IMR-90 (cell line): Measurements from ENCODE around the gene MAFG. TPM values are rescaled to one million over a fixed set of nuclear protein-coding genes. Genes with fewer than 3 reads are reported as not detected.

Source experiments
- ATAC-seq: fragments of 200-7000 bp; cut with Tn5 transposase; 2 replicates; pipeline ENCODE4 v1.9.1; 2020; ENCODE audit warnings: low read depth, mild to moderate bottlenecking, moderate library complexity
- BruUV-seq: library from RNA; stranded (reverse); fragments of 400-500 nt; replicated peaks from 2 replicates; lab custom pipeline; 2021; lab: Mats Ljungman, UMichigan
- CTCF ChIA-PET: fragments of 300-600 bp; formaldehyde crosslinking; extraction: SDS; loops from one replicate; lab custom pipeline; 2021; ENCODE audit warnings: antibody characterized with exemption; lab: Yijun Ruan, JAX
- POLR2A ChIA-PET: fragments of 300-600 bp; sonication (Branson Sonifier 250); formaldehyde crosslinking; loops from one replicate; lab custom pipeline; 2022; ENCODE audit warnings: antibody characterized with exemption; ENCODE audit not compliant: unreplicated experiment; lab: Charles Lee
- DNase-seq: peaks from one replicate; pipeline ENCODE4 v3.0.0; 2013
- H2AFZ ChIP-seq: replicated peaks from 2 replicates; pipeline ENCODE3; 2013; ENCODE audit warnings: low read length, mild to moderate bottlenecking; ENCODE audit not compliant: poor library complexity
- H2AK5ac ChIP-seq: 2 replicates; pipeline ENCODE4 v1.6.1; 2013; ENCODE audit warnings: low read depth, low read length, inconsistent platforms
- H2AK9ac ChIP-seq: replicated peaks from 2 replicates; pipeline ENCODE3; 2013; ENCODE audit warnings: mild to moderate bottlenecking, low read depth, low read length, moderate library complexity; ENCODE audit not compliant: poor library complexity
- H2BK120ac ChIP-seq: 2 replicates; pipeline ENCODE4 v1.6.1; 2013; ENCODE audit warnings: low read depth, low read length, inconsistent platforms
- H2BK15ac ChIP-seq: 3 replicates; pipeline ENCODE4 v1.6.1; 2013; ENCODE audit warnings: low read depth, low read length, inconsistent platforms
- H2BK20ac ChIP-seq: 2 replicates; pipeline ENCODE4 v1.6.1; 2013; ENCODE audit warnings: low read depth, mild to moderate bottlenecking, inconsistent platforms, low read length, moderate library complexity
- H2BK5ac ChIP-seq: 2 replicates; pipeline ENCODE4 v1.6.1; 2013; ENCODE audit warnings: mild to moderate bottlenecking, low read depth, low read length, inconsistent platforms; ENCODE audit not compliant: poor library complexity, severe bottlenecking
- H3K14ac ChIP-seq: replicated peaks from 2 replicates; pipeline ENCODE4 v1.6.1; 2013; ENCODE audit warnings: low read depth, low read length, inconsistent platforms
- H3K18ac ChIP-seq: 2 replicates; pipeline ENCODE4 v1.6.1; 2013; ENCODE audit warnings: low read depth, low read length, control low read depth
- H3K23ac ChIP-seq: 2 replicates; pipeline ENCODE4 v1.6.1; 2013; ENCODE audit warnings: low read depth, low read length, inconsistent platforms
- H3K27ac ChIP-seq: 2 replicates; pipeline ENCODE4 v1.5.1; 2013; ENCODE audit warnings: mild to moderate bottlenecking, control low read depth, low read length; ENCODE audit not compliant: insufficient read depth
- H3K27me3 ChIP-seq: 2 replicates; pipeline ENCODE4 v1.6.1; 2013; ENCODE audit warnings: low read length; ENCODE audit not compliant: control insufficient read depth, insufficient read depth
- H3K36me3 ChIP-seq: 2 replicates; pipeline ENCODE4 v1.6.1; 2013; ENCODE audit warnings: low read length, mixed read lengths; ENCODE audit not compliant: control insufficient read depth, insufficient read depth
- H3K4ac ChIP-seq: 2 replicates; pipeline ENCODE4 v1.6.1; 2013; ENCODE audit warnings: low read depth, low read length, inconsistent platforms
- H3K4me1 ChIP-seq: 2 replicates; pipeline ENCODE4 v1.6.1; 2013; ENCODE audit warnings: low read length, mixed read lengths; ENCODE audit not compliant: control insufficient read depth, insufficient read depth
- H3K4me2 ChIP-seq: 2 replicates; pipeline ENCODE4 v1.6.1; 2013; ENCODE audit warnings: low read depth, mild to moderate bottlenecking, control low read depth, low read length, moderate library complexity
- H3K4me3 ChIP-seq: 2 replicates; pipeline ENCODE4 v1.5.1; 2013; ENCODE audit warnings: low read depth, mild to moderate bottlenecking, control low read depth, low read length, moderate library complexity; ENCODE audit not compliant: insufficient read depth
- H3K56ac ChIP-seq: 2 replicates; pipeline ENCODE4 v1.6.1; 2013; ENCODE audit warnings: low read length, inconsistent platforms; ENCODE audit not compliant: insufficient read depth; ENCODE audit errors: extremely low read depth
- H3K79me1 ChIP-seq, 2 experiments: 2 replicates each; pipeline ENCODE4 v1.6.1; 2013; ENCODE audit warnings: low read length in 2 of 2, inconsistent platforms in 1 of 2, low read depth in 1 of 2
- H3K9ac ChIP-seq: 2 replicates; pipeline ENCODE4 v1.6.1; 2013; ENCODE audit warnings: low read depth, low read length, control low read depth
- H3K9me1 ChIP-seq: 2 replicates; pipeline ENCODE4 v1.6.1; 2013; ENCODE audit warnings: low read length, inconsistent platforms; ENCODE audit not compliant: insufficient read depth
- H3K9me3 ChIP-seq: 2 replicates; pipeline ENCODE4 v1.6.1; 2013; ENCODE audit warnings: low read length; ENCODE audit not compliant: control insufficient read depth, insufficient read depth
- H4K20me1 ChIP-seq: 2 replicates; pipeline ENCODE4 v1.6.1; 2013; ENCODE audit warnings: low read length, inconsistent platforms; ENCODE audit not compliant: insufficient read depth
- H4K5ac ChIP-seq: 2 replicates; pipeline ENCODE4 v1.6.1; 2013; ENCODE audit warnings: mild to moderate bottlenecking, low read depth, low read length, control low read depth
- H4K8ac ChIP-seq, 2 experiments: 2 replicates each; pipeline ENCODE4 v1.6.1; 2013; ENCODE audit warnings: low read depth in 2 of 2, low read length in 2 of 2, control low read depth in 1 of 2, inconsistent platforms in 1 of 2
- H4K91ac ChIP-seq: 2 replicates; pipeline ENCODE4 v1.6.1; 2013; ENCODE audit warnings: low read depth, low read length, inconsistent platforms; ENCODE audit not compliant: insufficient read depth
- CEBPB ChIP-seq: IDR thresholded peaks from 2 replicates; pipeline ENCODE4 v1.6.1; 2012; ENCODE audit warnings: low read depth, low read length, improper control_type of control experiment
- CHD1 ChIP-seq: IDR thresholded peaks from 2 replicates; pipeline ENCODE4 v1.6.1; 2012; ENCODE audit warnings: low read depth, low read length, improper control_type of control experiment
- CTCF ChIP-seq: conservative IDR thresholded peaks from 2 replicates; pipeline ENCODE4 v1.5.1; 2012; ENCODE audit warnings: mild to moderate bottlenecking, low read depth, low read length, improper control_type of control experiment
- ELK1 ChIP-seq: fragments of 150-350 bp; IDR thresholded peaks from 2 replicates; pipeline ENCODE4 v1.6.1; 2016; ENCODE audit warnings: low read depth, mild to moderate bottlenecking, low read length, moderate library complexity, borderline replicate concordance
- FOS ChIP-seq: fragments of 150-350 bp; IDR thresholded peaks from 2 replicates; pipeline ENCODE4 v1.6.1; 2016; ENCODE audit warnings: low read depth, low read length
- MAFK ChIP-seq: IDR thresholded peaks from 2 replicates; pipeline ENCODE4 v1.6.1; 2012; ENCODE audit warnings: low read depth, low read length, improper control_type of control experiment
- MAZ ChIP-seq: IDR thresholded peaks from 2 replicates; pipeline ENCODE4 v1.6.1; 2012; ENCODE audit warnings: low read depth, mild to moderate bottlenecking, low read length, improper control_type of control experiment, moderate library complexity, borderline replicate concordance
- MXI1 ChIP-seq: IDR thresholded peaks from 2 replicates; pipeline ENCODE4 v1.6.1; 2012; ENCODE audit warnings: low read depth, mild to moderate bottlenecking, low read length, moderate library complexity, borderline replicate concordance
- NFE2L2 ChIP-seq: fragments of 150-350 bp; IDR thresholded peaks from 2 replicates; pipeline ENCODE4 v1.6.1; 2016; ENCODE audit warnings: low read depth, mild to moderate bottlenecking, low read length
- POLR2A ChIP-seq: IDR thresholded peaks from 2 replicates; pipeline ENCODE4 v1.6.1; 2012; ENCODE audit warnings: mild to moderate bottlenecking, low read depth, low read length
- RAD21 ChIP-seq: IDR thresholded peaks from 2 replicates; pipeline ENCODE4 v1.6.1; 2012; ENCODE audit warnings: low read length, improper control_type of control experiment
- WGBS, 2 experiments: methylation state at CpG; one replicate each; pipeline versions ENCODE4 v1.1.5 to v1.1.7; 2013; ENCODE audit warnings: missing lambda C conversion rate in 2 of 2; ENCODE audit not compliant: insufficient read length in 1 of 2; ENCODE audit errors: extremely low coverage in 2 of 2; 5-methylcytosine and 5-hydroxymethylcytosine counted together
- dilution Hi-C: fragments of 300-500 bp; cut with HindIII; formaldehyde crosslinking; loops from one replicate; pipeline ENCODE4 v1.14.3; 2018; ENCODE audit warnings: low sequenced_read_pairs; ENCODE audit not compliant: unreplicated experiment
- in situ Hi-C: fragments of 300-500 bp; cut with MboI; formaldehyde crosslinking; loops from 3 replicates; pipeline ENCODE4 v1.14.3; 2019; ENCODE audit warnings: low sequenced_read_pairs, inconsistent platforms, mixed read lengths
- intact Hi-C: fragments of 100-400 bp; cut with micrococcal nuclease; formaldehyde crosslinking; loops from 2 replicates; pipeline ENCODE4 v1.10.0; 2022
- polyA plus RNA-seq, 3 experiments: library from polyadenylated mRNA; depleted of rRNA; stranded (reverse); fragments of >200 nt; gene quantifications; 2 replicates each; pipeline ENCODE4 v1.2.3, GENCODE V29; 2012; ENCODE audit warnings: low replicate concordance in 1 of 3
- total RNA-seq: library from RNA; depleted of rRNA; stranded (reverse); fragments of >200 nt; gene quantifications from 2 replicates; pipeline ENCODE4 v1.2.3, GENCODE V29; 2012

Gene MAFG
- total and polyA plus RNA-seq, 2 of the 4 experiments (the other 2 are of a cell fraction): 6.1 to 15.4 TPM

GRCh38 chr17:81939218-81939617 lies 11.7 kb upstream of the MAFG start:
- Histone ChIP-seq H2AK9ac (peak overlapping the region; percentile 65), H2BK120ac (no peak overlapping the region), H4K8ac (no peak overlapping the region), H3K36me3 (peaks cover 11% of the 10 kb centered on the region; the same call in 1 of the 2 replicates), H3K9ac (no peak overlapping the region), H2BK5ac (no peak overlapping the region), H3K79me1 (peaks cover 9 to 28% of the 10 kb centered on the region in 2 experiments), H3K27ac (no peak overlapping the region), H3K4ac (no peak overlapping the region), H3K27me3 (peaks cover 17% of the 10 kb centered on the region), H2BK15ac (no peak overlapping the region), H3K4me1 (peaks cover 4% of the 10 kb centered on the region), H2AK5ac (peak overlapping the region; percentile 16; the same call in 1 of the 2 replicates), H3K56ac (no peak overlapping the region), H2BK20ac (no peak overlapping the region), H3K4me2 (no peak overlapping the region), H2AFZ (no peak overlapping the region), H3K14ac (no peak overlapping the region), H4K5ac (no peak overlapping the region), H3K18ac (no peak overlapping the region), H3K23ac (no peak overlapping the region), H3K9me1 (peaks cover 2% of the 10 kb centered on the region), H4K20me1 (no peaks in the 10 kb centered on the region; the same call in 1 of the 2 replicates), H3K4me3 (no peak overlapping the region), H4K91ac (no peak overlapping the region), H3K9me3 (no peaks in the 10 kb centered on the region)
- ChIA-PET POLR2A (no interaction called here), CTCF (no interaction called here)
- TF ChIP-seq MXI1 (no peak), CHD1 (no peak), NFE2L2 (no peak), POLR2A (no peak), MAZ (no peak), ELK1 (no peak), CEBPB (no peak), RAD21 (no peak), CTCF (no peak), FOS (no peak), MAFK (no peak)
- DNase-seq (no peak), ATAC-seq (no peak)
- WGBS, 2 experiments: 73% methylated on average over 7 of the region's 15 CpGs; no CpG with 5 or more reads in 1 of the 2 experiments
- BruUV-seq: no TSS peak
- dilution Hi-C loops: no loop called here
- in situ Hi-C loops: no loop called here
- intact Hi-C loops: no loop called here
